HG03280 (cell line): ENCODE results near the gene FHOD1.

ENCODE experiments used
- ATAC-seq: cut with Tn5 transposase; IDR thresholded peaks from one replicate; pipeline ENCODE4 v1.9.1; 2021; ENCODE audit warnings: mild to moderate bottlenecking, moderate library complexity; ENCODE audit not compliant: unreplicated experiment

FHOD1 gene

GRCh38 chr16:67252609-67253497 is 5.6 kb upstream of the FHOD1 start:
- ATAC-seq, result no peak

GRCh38 chr16:67250045-67250327 is 2.7 kb upstream of the FHOD1 start:
- ATAC-seq, result no peak

GRCh38 chr16:67249178-67250044 is 2.1 kb upstream of the FHOD1 start:
- no peak for ATAC-seq

GRCh38 chr16:67248401-67249177 is 1.3 kb upstream of the FHOD1 start, which contains the start of gene SLC9A5:
Gene SLC9A5, plus strand, starts transcription at chr16:67248979. Its CDS starts 36 bp downstream, at chr16:67249015.
- ATAC-seq, result no peak

GRCh38 chr16:67248073-67248400 is 756 bp upstream of the FHOD1 start:
- ATAC-seq, result no peak

- ATAC-seq, result peak; percentile 17
These were observed 507 bp downstream of the FHOD1 start for GRCh38 chr16:67246756-67247191.

GRCh38 chr16:67246081-67246755 is 1.1 kb downstream of the FHOD1 start:
- ATAC-seq, result peak; percentile 21

GRCh38 chr16:67245674-67246080 is 1.6 kb downstream of the FHOD1 start:
- ATAC-seq, result no peak

- no peak for ATAC-seq
These were observed 2.1 kb downstream of the FHOD1 start for GRCh38 chr16:67245186-67245585.

GRCh38 chr16:67244387-67245185 is 2.7 kb downstream of the FHOD1 start:
- peak; percentile 35 for ATAC-seq

GRCh38 chr16:67243481-67243880 is 3.8 kb downstream of the FHOD1 start:
- no peak for ATAC-seq

GRCh38 chr16:67242138-67242730 is 5.0 kb downstream of the FHOD1 start:
- no peak for ATAC-seq

GRCh38 chr16:67241008-67241900 is 6.0 kb downstream of the FHOD1 start:
- ATAC-seq, result no peak

- no peak for ATAC-seq
These were observed 6.8 kb downstream of the FHOD1 start for GRCh38 chr16:67240506-67240905.

- no peak for ATAC-seq
These were observed 8.3 kb downstream of the FHOD1 start for GRCh38 chr16:67238806-67239470.

GRCh38 chr16:67238278-67238575 is 9.1 kb downstream of the FHOD1 start:
- ATAC-seq, result no peak

GRCh38 chr16:67237396-67238277 is 9.6 kb downstream of the FHOD1 start:
- ATAC-seq, result no peak
